Raji (cell line): ENCODE results near the gene EPB41L4B.

ENCODE experiments used
- POLR2A ChIP-seq: IDR thresholded peaks from 2 replicates; pipeline ENCODE4 v1.6.1; 2011; ENCODE audit warnings: low read depth, low read length, control low read depth; ENCODE audit not compliant: insufficient read depth

Gene EPB41L4B

DNA sequence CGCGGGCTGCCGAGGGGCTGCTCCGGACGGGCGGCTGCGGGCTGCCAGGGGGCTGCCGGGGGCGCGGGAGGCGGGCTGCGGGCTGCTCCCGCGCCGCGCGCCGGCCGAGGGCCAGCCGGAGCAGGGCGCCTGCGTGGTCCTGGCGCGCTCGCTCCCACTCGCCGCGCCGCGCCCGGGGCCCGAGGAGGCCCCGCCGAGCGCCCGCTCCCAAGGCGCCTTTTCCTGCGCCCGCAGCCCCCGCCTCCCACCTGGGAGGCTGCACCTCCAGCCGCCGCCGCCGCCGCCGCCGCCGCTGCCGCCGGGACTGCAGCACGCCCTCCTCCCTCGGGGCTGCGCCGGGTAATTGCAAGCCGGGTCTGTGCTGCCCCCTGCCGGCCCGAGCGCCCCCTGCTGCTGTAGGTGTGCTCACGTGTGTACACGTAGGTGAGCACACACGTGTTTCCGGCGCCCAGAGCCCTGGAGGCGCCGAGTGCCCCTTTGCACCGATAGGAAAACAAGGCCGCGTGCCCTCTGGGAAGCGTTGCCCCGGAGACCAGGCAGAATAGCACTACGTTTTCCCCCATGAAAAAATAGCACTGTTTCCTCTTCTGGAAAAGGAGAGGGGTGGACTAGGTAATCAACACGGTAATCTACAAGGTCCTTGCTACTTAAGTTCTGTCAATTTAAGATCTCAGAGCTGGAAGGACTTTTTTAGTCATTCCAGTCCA, at the start of gene EPB41L4B:
TSS of gene EPB41L4B (minus strand) at position 318 of the 707 bp plus-strand sequence. CDS start 613 bp downstream, outside the sequence.
- no peak for TF ChIP-seq POLR2A

- no peak for TF ChIP-seq POLR2A
These were observed 48.4 kb upstream of the EPB41L4B start for GRCh38 chr9:109369285-109369684.

DNA sequence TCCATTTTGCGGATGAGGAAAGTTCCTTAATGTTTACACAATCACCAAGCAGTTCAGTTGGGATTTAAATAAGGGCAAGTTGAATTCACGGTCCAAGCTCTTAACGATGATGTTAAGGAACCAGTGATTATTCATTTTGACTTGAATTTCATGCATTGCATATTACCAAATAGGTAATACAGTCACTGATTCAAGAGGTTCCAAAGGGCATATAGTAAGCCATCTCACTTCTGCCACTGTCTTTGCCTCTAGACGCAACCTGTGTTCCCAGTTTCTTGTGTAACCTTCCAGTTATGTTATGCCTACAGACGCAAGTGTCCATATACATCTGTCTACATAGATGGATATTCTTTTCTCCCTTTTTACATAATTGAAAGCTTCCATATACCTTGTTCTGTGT, 39.9 kb upstream of the EPB41L4B start:
- TF ChIP-seq POLR2A: no peak

GRCh38 chr9:109355564-109356297, 34.9 kb upstream of the EPB41L4B start:
- TF ChIP-seq POLR2A: no peak

GRCh38 chr9:109354190-109354589, 33.3 kb upstream of the EPB41L4B start:
- no peak for TF ChIP-seq POLR2A

GRCh38 chr9:109351032-109351431, 30.2 kb upstream of the EPB41L4B start:
- TF ChIP-seq POLR2A: no peak

GRCh38 chr9:109349421-109349846, 28.6 kb upstream of the EPB41L4B start:
- no peak for TF ChIP-seq POLR2A

- no peak for TF ChIP-seq POLR2A
These were observed 26.0 kb upstream of the EPB41L4B start for GRCh38 chr9:109346904-109347303.

- TF ChIP-seq POLR2A: no peak
These were observed 24.0 kb upstream of the EPB41L4B start for GRCh38 chr9:109344866-109345265.

- TF ChIP-seq POLR2A: no peak
These were observed 22.0 kb upstream of the EPB41L4B start for GRCh38 chr9:109342878-109343277.

DNA sequence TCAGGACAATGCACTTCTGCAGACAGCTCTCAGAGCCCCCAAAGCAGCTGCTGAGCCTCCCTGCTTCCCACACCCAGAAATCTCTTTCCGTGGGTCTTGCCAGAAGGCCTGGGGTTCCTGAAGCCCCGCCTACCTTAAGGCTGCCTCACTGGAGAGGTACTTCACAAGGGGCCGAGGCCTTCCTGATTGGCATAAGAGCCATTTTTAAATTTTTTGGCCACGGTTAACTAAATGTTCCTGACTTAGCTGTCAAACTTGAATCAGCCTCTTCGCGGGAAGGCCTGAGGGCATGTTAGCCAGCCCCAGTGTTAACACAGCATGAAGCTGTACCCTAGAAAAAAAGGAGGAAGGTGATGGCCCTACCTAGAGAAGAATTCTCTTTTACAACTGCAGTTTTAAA, 20.7 kb upstream of the EPB41L4B start:
- TF ChIP-seq POLR2A: no peak

DNA sequence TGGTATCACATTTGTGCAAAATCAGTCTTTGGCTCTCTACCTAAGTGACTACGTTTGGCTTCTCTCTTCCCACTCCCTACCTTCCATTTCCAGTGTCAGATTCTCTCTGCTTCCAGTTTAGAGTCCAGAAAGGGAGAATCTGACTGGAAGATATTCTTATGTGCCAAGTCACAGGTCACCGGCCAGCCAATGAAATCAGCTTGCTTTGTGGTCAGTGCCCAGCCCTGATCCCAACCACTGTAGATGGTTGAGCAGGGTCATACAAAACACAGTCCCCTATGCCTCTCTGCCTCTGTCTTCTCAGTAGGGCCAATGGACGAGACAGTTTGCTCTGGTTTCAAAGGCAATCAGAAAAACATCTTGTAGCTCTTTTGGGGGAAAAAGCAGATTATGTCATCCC, 15.6 kb upstream of the EPB41L4B start:
- TF ChIP-seq POLR2A: no peak

DNA sequence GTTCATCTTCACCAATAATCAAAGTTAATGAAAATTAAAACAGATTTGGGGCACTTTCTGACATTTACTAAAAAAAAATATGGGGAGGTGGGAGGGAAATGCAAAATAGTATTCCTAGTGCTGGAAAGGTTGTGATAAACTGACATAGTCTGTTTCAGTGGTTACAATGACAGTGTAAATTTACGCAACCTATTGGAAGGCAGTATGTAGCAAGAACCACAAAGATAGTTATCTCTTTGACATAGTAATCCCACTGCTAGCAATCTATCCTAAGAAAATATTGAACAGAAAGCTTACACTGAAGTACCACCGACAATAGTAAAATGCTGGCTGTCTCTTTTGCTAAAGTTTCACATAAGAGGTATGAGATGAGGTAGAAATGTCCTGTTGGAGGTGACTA, 15.1 kb upstream of the EPB41L4B start:
- TF ChIP-seq POLR2A: no peak

GRCh38 chr9:109335121-109335520, 14.3 kb upstream of the EPB41L4B start:
- no peak for TF ChIP-seq POLR2A

DNA sequence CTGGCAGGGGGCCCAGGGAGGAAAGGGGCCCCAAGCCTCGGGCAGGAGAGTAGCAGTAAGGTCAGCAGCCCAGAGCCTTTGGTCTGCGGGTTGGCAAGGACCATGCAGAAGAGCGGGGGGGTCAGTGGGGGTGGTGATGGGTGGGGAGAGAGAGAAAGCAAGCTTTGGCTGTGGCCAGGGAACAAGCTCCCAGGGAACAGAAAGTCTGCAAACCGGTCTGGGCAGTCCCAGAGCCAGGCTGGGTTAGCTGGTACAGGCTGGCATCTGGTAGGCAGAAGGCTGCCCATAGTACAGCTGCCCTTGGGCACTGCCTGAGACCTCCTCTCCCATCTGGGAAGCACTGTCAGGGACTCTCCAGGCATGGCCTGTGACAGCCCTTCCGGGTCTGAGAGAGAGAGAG, 10.5 kb upstream of the EPB41L4B start:
- TF ChIP-seq POLR2A: no peak

- no peak for TF ChIP-seq POLR2A
These were observed 8.9 kb upstream of the EPB41L4B start for GRCh38 chr9:109329638-109330258.
